ENCODE data around the gene KCNE3. TPM values are rescaled to one million over a fixed set of nuclear protein-coding genes. Genes with fewer than 3 reads are reported as not detected.

KCNE3 gene
- total RNA-seq, 1 experiment from 2014 or later = 0.73 TPM

- ATAC-seq (no peak), DNase-seq (no peak)
- Histone ChIP-seq H3F3A (ENCODE audit: low read length, unreplicated experiment) (no peaks in the 10 kb centered on the region), H3K27ac (ENCODE audit: low read length) (no peak overlapping the region), H3K9me3 (ENCODE audit: low read length) (no peaks in the 10 kb centered on the region), H3K4me1 (ENCODE audit: insufficient read depth, low read length) (no peaks in the 10 kb centered on the region), H3K36me3 (ENCODE audit: low read depth, low read length) (no peaks in the 10 kb centered on the region), H4K20me1 (ENCODE audit: low read length) (no peaks in the 10 kb centered on the region), H3K4me2 (ENCODE audit: low read length) (no peak overlapping the region), H3K9ac (ENCODE audit: low read length) (no peak overlapping the region), H3K79me2 (ENCODE audit: low read length) (no peaks in the 10 kb centered on the region), H2AFZ (ENCODE audit: low read length) (no peak overlapping the region), H3K9me2 (replicated peaks; ENCODE audit: low read length) (0 out of 2 replicates have a peak, but pooled peaks cover 2% of the 10 kb centered on the region), H3K27me3 (ENCODE audit: low read length) (no peaks in the 10 kb centered on the region), H3K4me3 (ENCODE audit: low read length) (no peak overlapping the region)
- POLR2A ChIA-PET (ENCODE audit: unreplicated experiment) = no interaction called here
- BruUV-seq (replicated peaks) = no TSS peak
- no peak for TF ChIP-seq CTCF (conservative IDR thresholded peaks at IDR 0.05; ENCODE audit: low read depth, low read length)
- no peak for TF ChIP-seq EZH2phosphoT487 (IDR thresholded peaks at IDR 0.05; ENCODE audit: borderline replicate concordance, low read length)
- TF ChIP-seq EZH2 (IDR thresholded peaks at IDR 0.05; ENCODE audit: low read length, unreplicated experiment) = no peak
- intact Hi-C loops (cut with micrococcal nuclease) = no loop called here
- CTCF ChIA-PET = no interaction called here
These were observed 6.2 kb upstream of the KCNE3 start for GRCh38 chr11:74473382-74474173.

- H3K4me2 ChIP-seq (ENCODE audit: low read length) = no peak overlapping the region
- no peak for TF ChIP-seq EZH2phosphoT487 (IDR thresholded peaks at IDR 0.05; ENCODE audit: borderline replicate concordance, low read length)
- no peak for TF ChIP-seq CTCF (conservative IDR thresholded peaks at IDR 0.05; ENCODE audit: low read depth, low read length)
- TF ChIP-seq EZH2 (IDR thresholded peaks at IDR 0.05; ENCODE audit: low read length, unreplicated experiment) = no peak
- H3K9ac ChIP-seq (ENCODE audit: low read length) = no peak overlapping the region
- H3K9me2 ChIP-seq (replicated peaks; ENCODE audit: low read length) = 0 out of 2 replicates have a peak, but pooled peaks cover 2% of the 10 kb centered on the region
- H3K4me3 ChIP-seq (ENCODE audit: low read length) = no peak overlapping the region
- no peaks in the 10 kb centered on the region for H3K4me1 ChIP-seq (ENCODE audit: insufficient read depth, low read length)
- BruUV-seq (replicated peaks) = no TSS peak
- no peak for DNase-seq
- no peak for ATAC-seq
- no peaks in the 10 kb centered on the region for H3K36me3 ChIP-seq (ENCODE audit: low read depth, low read length)
- no peaks in the 10 kb centered on the region for H3K9me3 ChIP-seq (ENCODE audit: low read length)
- POLR2A ChIA-PET (ENCODE audit: unreplicated experiment) = no interaction called here
- intact Hi-C loops (cut with micrococcal nuclease) = no loop called here
- H2AFZ ChIP-seq (ENCODE audit: low read length) = no peak overlapping the region
- no peak overlapping the region for H3K27ac ChIP-seq (ENCODE audit: low read length)
- no peaks in the 10 kb centered on the region for H3K79me2 ChIP-seq (ENCODE audit: low read length)
- H3F3A ChIP-seq (ENCODE audit: low read length, unreplicated experiment) = no peaks in the 10 kb centered on the region
- CTCF ChIA-PET = no interaction called here
- no peaks in the 10 kb centered on the region for H4K20me1 ChIP-seq (ENCODE audit: low read length)
- no peaks in the 10 kb centered on the region for H3K27me3 ChIP-seq (ENCODE audit: low read length)
These were observed 4.5 kb upstream of the KCNE3 start for GRCh38 chr11:74471668-74472429.
